ENCODE measurements around the gene MUC3A. TPM values are rescaled to one million over a fixed set of nuclear protein-coding genes. Genes with fewer than 3 reads are reported as not detected.

The MUC3A gene
- total RNA-seq, 6 experiments from 2014 or later, result 3.2 to 12.8 (median 8.9) TPM

DNA sequence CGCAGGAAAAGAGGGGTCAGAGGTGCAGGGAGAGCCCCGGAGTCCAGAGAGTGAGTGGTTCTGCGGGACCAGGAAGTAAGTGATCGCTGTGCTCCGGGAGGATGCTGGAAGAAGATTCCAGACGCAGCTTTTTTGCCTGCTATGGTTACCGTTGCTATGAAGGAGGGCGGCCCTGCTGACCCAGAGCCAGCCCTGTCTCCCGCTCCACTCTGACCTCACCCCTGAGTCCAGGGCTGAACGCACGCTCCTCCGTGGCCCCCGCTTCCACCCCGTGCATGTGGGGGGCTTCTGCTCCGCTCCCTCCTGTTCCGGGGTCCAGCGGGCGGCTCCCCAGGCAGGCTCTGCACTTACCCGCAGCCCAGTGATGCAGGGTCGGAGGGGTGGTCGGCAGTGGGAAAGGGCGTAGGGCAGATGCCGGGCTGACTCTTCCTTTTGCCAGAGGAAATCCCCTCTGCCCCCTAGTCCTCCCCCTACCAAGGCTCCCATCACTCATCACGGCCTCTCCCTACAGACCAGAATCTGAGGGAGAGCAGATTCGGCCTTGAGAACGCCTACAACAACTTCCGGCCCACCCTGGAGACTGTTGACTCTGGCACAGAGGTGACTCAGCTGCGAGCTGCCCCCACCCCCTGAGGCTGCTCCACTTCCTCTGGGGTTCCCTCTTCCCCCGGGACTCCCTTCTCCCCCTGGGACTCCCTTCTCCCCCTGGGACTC lies 67.9 kb downstream of the MUC3A start:
- H3K27me3 ChIP-seq, result no peaks in the 10 kb centered on the region
- H3K9me3 ChIP-seq, result no peaks in the 10 kb centered on the region
- intact Hi-C loops (cut with DNase I), result no loop called here
- peak; percentile 58 to 89 (median 75) for ATAC-seq
- under 1% methylated on average over 17 of the region's 29 CpGs for WGBS (ENCODE audit: insufficient coverage, low coverage, low lambda C conversion rate, missing lambda C conversion rate)
- H3K36me3 ChIP-seq, result no peaks in the 10 kb centered on the region
- TF ChIP-seq, protein P1, sequence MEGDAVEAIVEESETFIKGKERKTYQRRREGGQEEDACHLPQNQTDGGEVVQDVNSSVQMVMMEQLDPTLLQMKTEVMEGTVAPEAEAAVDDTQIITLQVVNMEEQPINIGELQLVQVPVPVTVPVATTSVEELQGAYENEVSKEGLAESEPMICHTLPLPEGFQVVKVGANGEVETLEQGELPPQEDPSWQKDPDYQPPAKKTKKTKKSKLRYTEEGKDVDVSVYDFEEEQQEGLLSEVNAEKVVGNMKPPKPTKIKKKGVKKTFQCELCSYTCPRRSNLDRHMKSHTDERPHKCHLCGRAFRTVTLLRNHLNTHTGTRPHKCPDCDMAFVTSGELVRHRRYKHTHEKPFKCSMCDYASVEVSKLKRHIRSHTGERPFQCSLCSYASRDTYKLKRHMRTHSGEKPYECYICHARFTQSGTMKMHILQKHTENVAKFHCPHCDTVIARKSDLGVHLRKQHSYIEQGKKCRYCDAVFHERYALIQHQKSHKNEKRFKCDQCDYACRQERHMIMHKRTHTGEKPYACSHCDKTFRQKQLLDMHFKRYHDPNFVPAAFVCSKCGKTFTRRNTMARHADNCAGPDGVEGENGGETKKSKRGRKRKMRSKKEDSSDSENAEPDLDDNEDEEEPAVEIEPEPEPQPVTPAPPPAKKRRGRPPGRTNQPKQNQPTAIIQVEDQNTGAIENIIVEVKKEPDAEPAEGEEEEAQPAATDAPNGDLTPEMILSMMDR (IDR thresholded peaks at IDR 0.05), result no peak
- no peak for TF ChIP-seq POLR2A (IDR thresholded peaks at IDR 0.05)
- H3K4me1 ChIP-seq, result no peaks in the 10 kb centered on the region
- peak overlapping the region in 1 of 3 donors; percentile 7 for H3K4me3 ChIP-seq
- H3K27ac ChIP-seq, result no peak overlapping the region
- DNase-seq, result peak in 1 of 3 donors; percentile 57

Small RNA genes within 50 kb of the gene (small RNA-seq; reads per million reads assigned to genes)
- gene RN7SL549P, result 0 reads per million in 2 experiments
- 0 reads per million in 2 experiments for gene RPS29P15

Other genes with a start within 250 kb of the MUC3A start
- 10 to 100 TPM; 13.0 to 52.2 (median 29.2) TPM for gene POP7, start 243.4 kb upstream of the MUC3A start, total RNA-seq
- 10 to 100 TPM in 3 of 6 experiments, 1 to 10 TPM in 1, under 1 TPM in 2; 0.20 to 84.5 (median 12.7) TPM for gene EPO, start 229.1 kb upstream of the MUC3A start, total RNA-seq
- gene ZAN, start 215.9 kb upstream of the MUC3A start, total RNA-seq, result under 1 TPM in 2 of 6 experiments, not detected in 4; 0.02 to 0.31 TPM
- gene EPHB4, start 122.0 kb upstream of the MUC3A start, total RNA-seq, result 10 to 100 TPM; 23.9 to 43.7 (median 36.8) TPM
- gene SLC12A9, start 96.8 kb upstream of the MUC3A start, total RNA-seq, result 10 to 100 TPM in 2 of 6 experiments, 1 to 10 TPM in 4; 7.1 to 10.6 (median 9.2) TPM
- gene TRIP6, start 82.1 kb upstream of the MUC3A start, total RNA-seq, result 10 to 100 TPM; 21.4 to 58.6 (median 43.2) TPM
- 10 to 100 TPM; 22.4 to 65.7 (median 49.1) TPM for gene SRRT, start 74.4 kb upstream of the MUC3A start, total RNA-seq
- 1 to 10 TPM; 1.0 to 3.4 (median 2.1) TPM for gene UFSP1, start 59.8 kb upstream of the MUC3A start, total RNA-seq
- 1 to 10 TPM in 5 of 6 experiments, under 1 TPM in 1; 0.59 to 6.0 (median 3.0) TPM for gene ACHE, start 53.6 kb upstream of the MUC3A start, total RNA-seq
- gene MUC12, start 20.0 kb downstream of the MUC3A start, total RNA-seq, result not detected
- gene MUC17, start 70.5 kb downstream of the MUC3A start, total RNA-seq, result not detected
- 10 to 100 TPM in 5 of 6 experiments, 1 to 10 TPM in 1; 9.2 to 19.7 (median 17.6) TPM for gene TRIM56, start 135.9 kb downstream of the MUC3A start, total RNA-seq
- 100 to 1,000 TPM in 3 of 6 experiments, 10 to 100 TPM in 2, 1 to 10 TPM in 1; 5.4 to 497 (median 98.6) TPM for gene SERPINE1, start 177.6 kb downstream of the MUC3A start, total RNA-seq
- 10 to 100 TPM; 24.0 to 56.5 (median 26.4) TPM for gene AP1S1, start 204.9 kb downstream of the MUC3A start, total RNA-seq
- gene VGF, start 216.0 kb downstream of the MUC3A start, total RNA-seq, result not detected
- not detected for gene NAT16, start 230.8 kb downstream of the MUC3A start, total RNA-seq

Measured in right lobe of liver (tissue), 6 donors.